ENCODE results near the gene SACM1L.
"Not testable (repeated sequence)": the region's sequence is repeated elsewhere in the genome, so short reads cannot be mapped to it uniquely, and the experiment has no call there.

The SACM1L gene

DNA sequence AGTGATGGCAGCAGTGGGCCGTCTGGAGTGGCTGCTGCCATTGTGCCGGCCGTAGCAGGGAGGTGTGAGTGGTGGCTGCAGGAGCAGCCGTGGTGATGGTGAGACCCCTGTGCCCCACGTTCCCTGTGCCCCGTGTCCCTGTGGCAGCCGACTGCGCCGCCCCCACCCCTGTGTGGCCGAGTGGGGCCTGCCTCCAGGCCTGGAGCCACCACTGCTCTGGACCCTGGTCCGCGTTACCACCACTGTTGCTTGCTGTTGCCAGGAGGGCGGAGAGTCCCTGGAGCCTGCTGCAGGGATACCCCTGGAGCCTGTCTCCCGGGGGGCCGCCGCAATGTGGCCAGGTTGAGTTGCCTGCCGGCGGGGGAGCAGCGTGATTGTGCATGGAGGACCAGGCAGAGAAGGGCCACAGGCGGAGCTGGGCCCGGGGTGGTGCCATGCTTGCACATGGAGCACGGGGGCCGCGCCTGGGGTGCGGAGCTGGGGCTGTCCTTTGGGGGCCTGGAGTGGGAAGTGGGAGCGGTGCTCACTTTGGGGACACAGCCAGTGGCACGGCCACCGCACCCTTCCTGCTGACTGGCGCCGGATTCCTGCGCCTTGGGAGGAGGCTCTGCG, 57.1 kb downstream of the SACM1L start:
- no peak for DNase-seq

DNA sequence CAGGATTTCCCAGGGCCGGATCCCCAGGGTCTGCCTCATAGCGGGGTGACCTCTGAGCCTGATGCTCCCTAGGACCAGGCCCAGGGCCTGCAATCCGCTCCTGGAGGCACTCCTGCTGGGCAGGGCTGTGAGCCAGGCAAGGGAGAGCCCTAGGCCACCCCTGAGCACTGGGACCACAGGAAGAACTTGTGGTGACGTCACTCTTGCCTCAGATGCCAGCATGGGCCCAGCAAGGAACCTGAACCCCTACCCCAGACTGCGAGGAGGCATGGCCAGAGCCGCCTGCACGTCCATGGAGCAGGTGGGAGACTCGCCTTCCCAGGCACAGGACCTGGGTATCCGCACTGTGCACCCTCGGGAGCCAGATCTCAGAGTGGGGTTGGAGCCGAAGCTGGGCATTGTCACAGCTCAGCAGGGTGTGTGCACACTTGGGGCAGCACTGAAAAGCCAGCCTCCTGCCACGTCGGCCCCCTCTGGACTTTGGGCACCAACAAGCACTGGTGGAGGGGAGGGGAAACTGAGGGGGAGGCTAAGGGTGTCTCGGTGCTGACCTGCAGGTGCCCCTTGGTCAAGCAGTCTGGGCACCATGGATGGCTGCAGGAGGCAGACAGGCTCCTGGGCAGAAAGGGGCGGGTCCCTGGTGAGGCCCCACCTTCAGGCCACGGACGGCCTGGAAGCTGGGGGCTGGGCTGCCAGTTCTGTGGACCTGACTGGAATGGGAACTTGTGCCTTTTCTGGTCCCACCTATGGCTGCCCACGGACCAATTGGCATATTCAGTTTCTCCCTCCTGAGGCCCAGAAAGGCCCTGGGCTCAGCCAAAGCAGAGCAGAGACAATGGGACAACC, 57.8 kb downstream of the SACM1L start:
- DNase-seq: no peak

DNA sequence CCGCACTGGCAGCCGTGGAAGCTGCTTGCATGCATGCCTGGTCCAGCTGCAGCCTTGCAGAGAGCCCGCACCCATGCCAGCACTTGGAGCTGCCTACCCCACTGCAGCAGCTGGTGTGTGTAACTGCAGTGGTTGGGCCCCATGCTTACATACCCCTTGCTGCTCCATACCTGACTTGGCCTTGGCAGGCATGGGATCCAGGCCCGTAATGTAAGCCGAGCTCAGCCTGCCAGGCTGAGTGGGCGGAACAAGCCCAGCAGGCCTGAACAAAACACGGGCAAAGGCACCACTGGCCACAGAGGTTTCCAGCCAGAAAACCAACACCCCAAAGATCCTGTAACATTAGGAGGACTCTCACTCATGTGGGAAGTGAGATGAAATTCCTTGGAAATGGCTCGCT, 58.9 kb downstream of the SACM1L start:
- DNase-seq: no peak

DNA sequence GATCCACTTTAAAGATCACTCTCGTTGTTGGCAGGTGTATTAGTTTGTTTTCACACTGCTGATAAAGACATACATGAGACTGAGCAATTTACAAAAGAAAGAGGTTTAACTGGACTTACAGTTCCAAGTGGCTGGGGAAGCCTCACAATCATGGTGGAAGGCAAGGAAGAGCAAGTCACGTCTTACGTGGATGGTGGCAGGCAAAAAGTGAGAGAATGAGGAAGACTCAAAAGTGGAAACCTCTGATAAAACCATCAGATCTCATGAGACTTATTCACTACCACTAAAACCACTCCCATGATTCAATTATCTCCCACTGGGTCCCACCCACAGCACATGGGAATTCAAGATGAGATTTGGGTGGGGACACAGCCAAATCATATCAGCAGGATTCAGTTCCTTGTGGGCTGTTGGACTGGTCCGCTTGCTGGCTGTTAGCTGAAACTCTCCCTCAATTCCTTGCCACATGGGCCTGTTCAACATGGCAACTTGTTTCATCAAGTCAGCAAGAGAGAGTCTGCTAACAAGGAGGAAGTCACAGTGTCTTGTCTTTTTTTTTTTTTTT, 59.9 kb downstream of the SACM1L start:
- DNase-seq: not testable (repeated sequence)

- DNase-seq: no peak
Measured at GRCh38 chr3:45749880-45750279, 60.7 kb downstream of the SACM1L start.

- DNase-seq: no peak
Measured at GRCh38 chr3:45751537-45752242, 62.5 kb downstream of the SACM1L start.

GRCh38 chr3:45753095-45753494, 63.9 kb downstream of the SACM1L start:
- DNase-seq: no peak

GRCh38 chr3:45754461-45754860, 65.3 kb downstream of the SACM1L start:
- no peak for DNase-seq

DNA sequence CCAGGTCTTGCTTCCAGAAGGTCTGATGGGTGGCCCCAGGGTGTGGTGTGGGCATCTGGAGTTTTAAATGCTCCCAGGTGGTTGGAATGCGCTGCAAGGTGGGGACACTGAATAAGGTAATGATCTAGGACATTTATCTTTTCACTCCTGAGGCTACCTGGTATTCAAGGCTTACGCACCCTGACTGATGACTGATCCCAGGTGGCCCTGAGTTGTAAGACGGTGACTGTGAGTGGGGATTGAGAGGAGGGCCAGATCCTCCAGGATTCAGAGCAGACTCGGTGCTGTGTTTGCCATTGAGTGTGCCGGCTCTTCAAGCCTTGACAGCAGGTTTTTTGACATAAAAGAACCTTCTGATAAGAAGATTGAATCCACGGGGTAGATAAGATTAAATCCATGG, 66.9 kb downstream of the SACM1L start:
- no peak for DNase-seq

DNA sequence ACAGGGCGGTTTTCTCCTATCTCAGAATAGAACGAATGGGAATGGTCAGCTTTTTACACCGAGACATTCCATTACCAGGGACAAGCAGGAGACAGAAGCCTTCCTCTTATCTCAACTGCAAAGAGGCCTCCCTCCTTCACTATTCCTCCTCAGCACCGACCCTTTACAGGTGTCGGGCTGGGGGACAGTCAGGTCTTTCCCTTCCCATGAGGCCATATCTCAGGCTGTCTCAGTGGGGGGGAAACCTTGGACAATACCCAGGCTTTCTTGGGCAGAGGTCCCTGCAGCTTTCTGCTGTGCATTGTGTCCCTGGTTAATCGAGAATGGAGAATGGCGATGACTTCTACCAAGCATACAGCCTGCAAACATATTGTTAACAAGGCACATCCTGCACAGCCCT, 67.9 kb downstream of the SACM1L start:
- DNase-seq: not testable (repeated sequence)

DNA sequence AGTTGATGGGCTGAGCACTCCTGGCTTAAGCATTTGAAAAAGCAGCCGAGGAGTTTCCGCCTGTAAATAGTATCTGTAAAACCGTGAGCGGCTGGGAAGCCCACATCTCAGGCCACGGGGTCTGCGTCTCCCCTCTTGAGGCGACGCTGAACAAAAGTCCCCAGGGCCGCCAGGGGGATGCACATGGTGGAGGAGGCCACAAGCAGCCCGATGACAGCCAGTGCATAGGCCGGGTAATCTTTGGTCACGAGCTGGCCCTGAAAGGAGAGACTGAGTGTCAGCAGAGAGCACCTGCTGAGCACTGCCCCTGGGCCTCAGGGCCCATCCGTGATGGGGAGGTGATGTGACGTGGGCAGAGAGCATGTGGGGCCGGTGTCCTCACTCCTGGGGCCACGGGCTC, 69.7 kb downstream of the SACM1L start:
- no peak for DNase-seq

- no peak for DNase-seq
Measured at GRCh38 chr3:45759851-45760250, 70.7 kb downstream of the SACM1L start.

- DNase-seq: no peak
Measured at GRCh38 chr3:45760878-45761711, 71.9 kb downstream of the SACM1L start.

DNA sequence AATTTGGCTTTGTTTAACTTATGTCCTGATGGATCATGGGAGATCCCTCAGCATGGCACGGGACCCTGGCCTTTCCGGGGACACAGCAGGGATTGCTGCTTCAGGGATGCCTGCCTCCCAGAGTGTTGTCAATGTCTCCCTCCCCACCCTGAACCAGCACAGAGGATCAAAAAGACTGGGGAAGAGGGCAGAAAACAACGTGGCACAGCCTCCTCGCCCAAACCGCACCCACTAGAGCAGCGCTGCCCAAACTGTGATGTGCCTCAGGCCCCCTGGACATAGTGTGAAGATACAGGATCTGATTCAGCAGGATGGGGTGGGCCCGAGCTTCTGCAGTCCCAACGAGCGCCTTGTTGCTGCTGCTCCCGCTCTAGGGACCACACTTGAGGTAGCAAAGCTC, 72.6 kb downstream of the SACM1L start:
- no peak for DNase-seq

GRCh38 chr3:45762647-45763302, 73.6 kb downstream of the SACM1L start:
- DNase-seq: no peak

- no peak for DNase-seq
Measured at GRCh38 chr3:45763303-45763675, 74.1 kb downstream of the SACM1L start.

- DNase-seq: no peak
Measured at GRCh38 chr3:45765266-45765851, 76.2 kb downstream of the SACM1L start.

DNA sequence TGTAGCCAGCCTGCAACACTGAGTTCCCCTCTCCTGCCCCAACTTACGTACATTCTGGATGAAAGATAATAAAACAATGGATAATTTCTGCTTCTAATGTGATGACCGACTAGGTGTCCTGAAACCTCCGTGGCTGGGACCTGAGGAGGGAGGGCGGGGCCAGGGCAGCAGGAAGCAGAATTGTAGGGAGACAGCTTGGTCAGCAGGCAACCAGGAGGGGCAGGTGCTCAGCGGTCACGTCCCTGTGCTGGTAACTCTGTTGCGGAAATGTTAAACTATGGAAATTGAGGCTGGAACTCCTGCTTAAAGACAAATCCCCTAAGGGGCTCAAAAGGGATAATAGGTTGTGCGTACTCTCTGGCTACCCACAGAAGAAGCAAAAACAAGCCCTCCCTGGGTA, 76.8 kb downstream of the SACM1L start:
- DNase-seq: peak; percentile 40

- DNase-seq: peak; percentile 53
Measured at GRCh38 chr3:45771166-45771775, 82.1 kb downstream of the SACM1L start.

GRCh38 chr3:45771831-45772230, 82.6 kb downstream of the SACM1L start:
- peak; percentile 48 for DNase-seq

DNA sequence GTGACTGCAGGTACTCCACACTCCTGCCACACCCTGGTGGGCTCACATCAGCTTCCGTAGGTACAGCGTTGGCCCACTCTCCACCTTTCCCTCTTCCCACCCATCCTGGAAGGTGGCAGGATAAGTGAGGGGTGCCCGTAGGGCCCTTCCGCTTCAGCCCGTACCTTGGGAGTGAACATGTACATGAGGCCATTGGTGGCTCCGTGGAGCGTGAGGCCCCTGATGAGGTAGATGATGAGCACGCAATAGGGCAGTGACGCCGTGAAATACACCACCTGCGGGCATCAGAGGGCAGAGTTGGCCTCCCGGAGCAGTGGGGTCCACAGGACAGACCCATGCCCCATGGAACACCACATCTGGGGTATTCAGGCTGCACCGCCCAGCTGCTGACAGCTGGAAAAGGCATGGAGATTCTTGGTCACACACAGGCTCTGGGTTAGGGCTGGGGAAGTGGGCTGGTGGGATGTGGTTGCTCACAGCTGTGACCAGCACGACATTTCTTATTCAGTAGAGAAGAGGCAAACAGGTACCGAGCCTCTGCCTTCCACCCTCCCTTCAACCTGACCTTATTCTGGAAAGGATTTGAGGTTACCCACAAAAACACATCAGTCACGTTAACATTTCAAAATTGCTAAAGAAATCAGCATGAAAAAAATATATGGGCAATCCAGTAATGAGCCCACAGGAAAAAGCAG, 83.3 kb downstream of the SACM1L start:
- DNase-seq: peak; percentile 61

Data from activated CD8-positive, alpha-beta memory T cell treated with anti-CD3 and anti-CD28 coated beads for 24 hours (primary cell).